ENCODE measurements around the gene ABAT. TPM values are rescaled to one million over a fixed set of nuclear protein-coding genes. Genes with fewer than 3 reads are reported as not detected.

The ABAT gene
- total RNA-seq, 2 experiments from 2014 or later, result 2.0 to 6.7 TPM

DNA sequence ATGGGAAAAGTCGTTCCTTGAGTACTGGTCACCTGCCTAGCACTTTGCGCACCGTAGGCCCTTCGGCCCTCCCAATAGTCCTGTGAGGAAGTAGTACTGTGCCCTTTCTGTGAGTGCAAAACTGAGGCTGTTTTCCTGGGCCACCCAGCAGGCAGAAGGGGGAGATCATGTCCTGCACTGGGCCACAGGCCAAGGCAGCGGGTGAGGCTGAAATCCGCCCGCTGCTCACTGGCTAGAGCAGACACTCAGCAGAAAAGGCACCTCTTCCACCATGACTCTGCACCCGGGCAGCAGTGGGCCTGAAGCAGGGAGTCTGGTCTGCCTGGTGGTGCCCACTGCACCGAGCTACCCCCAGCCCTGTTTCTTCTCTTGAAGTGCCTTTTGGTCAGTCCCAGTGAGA is 32.7 kb upstream of the ABAT start:
- intact Hi-C loops (cut with micrococcal nuclease; ENCODE audit: unreplicated experiment), result no loop called here
- POLR2A ChIA-PET, result no interaction called here
- H3K9me2 ChIP-seq (ENCODE audit: insufficient read depth, low read length), result no peaks in the 10 kb centered on the region
- H3K79me2 ChIP-seq (ENCODE audit: insufficient read depth, low read depth, low read length), result no peaks in the 10 kb centered on the region
- no peak overlapping the region for H3K4me2 ChIP-seq (ENCODE audit: low read length)
- H2AFZ ChIP-seq (ENCODE audit: low read length), result no peak overlapping the region
- CTCF ChIA-PET (ENCODE audit: unreplicated experiment), result no interaction called here
- H3K4me1 ChIP-seq (ENCODE audit: insufficient read depth, low read length, poor library complexity, severe bottlenecking), result no peaks in the 10 kb centered on the region
- H3K27ac ChIP-seq (ENCODE audit: low read depth, low read length, poor library complexity, severe bottlenecking), result no peak overlapping the region
- H4K20me1 ChIP-seq (ENCODE audit: insufficient read depth, low read length), result no peaks in the 10 kb centered on the region
- BruUV-seq (replicated peaks), result no TSS peak
- no peaks in the 10 kb centered on the region for H3K9me3 ChIP-seq (ENCODE audit: low read length)
- no peak for TF ChIP-seq EZH2phosphoT487 (IDR thresholded peaks at IDR 0.05; ENCODE audit: borderline replicate concordance, low read depth, low read length)
- TF ChIP-seq, protein P1, sequence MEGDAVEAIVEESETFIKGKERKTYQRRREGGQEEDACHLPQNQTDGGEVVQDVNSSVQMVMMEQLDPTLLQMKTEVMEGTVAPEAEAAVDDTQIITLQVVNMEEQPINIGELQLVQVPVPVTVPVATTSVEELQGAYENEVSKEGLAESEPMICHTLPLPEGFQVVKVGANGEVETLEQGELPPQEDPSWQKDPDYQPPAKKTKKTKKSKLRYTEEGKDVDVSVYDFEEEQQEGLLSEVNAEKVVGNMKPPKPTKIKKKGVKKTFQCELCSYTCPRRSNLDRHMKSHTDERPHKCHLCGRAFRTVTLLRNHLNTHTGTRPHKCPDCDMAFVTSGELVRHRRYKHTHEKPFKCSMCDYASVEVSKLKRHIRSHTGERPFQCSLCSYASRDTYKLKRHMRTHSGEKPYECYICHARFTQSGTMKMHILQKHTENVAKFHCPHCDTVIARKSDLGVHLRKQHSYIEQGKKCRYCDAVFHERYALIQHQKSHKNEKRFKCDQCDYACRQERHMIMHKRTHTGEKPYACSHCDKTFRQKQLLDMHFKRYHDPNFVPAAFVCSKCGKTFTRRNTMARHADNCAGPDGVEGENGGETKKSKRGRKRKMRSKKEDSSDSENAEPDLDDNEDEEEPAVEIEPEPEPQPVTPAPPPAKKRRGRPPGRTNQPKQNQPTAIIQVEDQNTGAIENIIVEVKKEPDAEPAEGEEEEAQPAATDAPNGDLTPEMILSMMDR (conservative IDR thresholded peaks at IDR 0.05; ENCODE audit: low read length), result no peak
- H3K36me3 ChIP-seq (ENCODE audit: insufficient read depth, low read length), result peaks cover 83% of the 10 kb centered on the region
- H3K4me3 ChIP-seq (ENCODE audit: low read depth, low read length, poor library complexity, severe bottlenecking), result no peak overlapping the region
- no peak for DNase-seq (ENCODE audit: low spot score)

- DNase-seq (ENCODE audit: low spot score), result no peak
- Histone ChIP-seq H3K27ac (ENCODE audit: low read depth, low read length, poor library complexity, severe bottlenecking) (no peak overlapping the region), H2AFZ (ENCODE audit: low read length) (no peak overlapping the region), H3K4me3 (ENCODE audit: low read depth, low read length, poor library complexity, severe bottlenecking) (no peak overlapping the region), H3K9me3 (ENCODE audit: low read length) (no peaks in the 10 kb centered on the region), H3K9me2 (ENCODE audit: insufficient read depth, low read length) (no peaks in the 10 kb centered on the region), H3K4me1 (ENCODE audit: insufficient read depth, low read length, poor library complexity, severe bottlenecking) (no peaks in the 10 kb centered on the region), H3K4me2 (ENCODE audit: low read length) (no peak overlapping the region), H4K20me1 (ENCODE audit: insufficient read depth, low read length) (no peaks in the 10 kb centered on the region), H3K36me3 (ENCODE audit: insufficient read depth, low read length) (peaks cover 83% of the 10 kb centered on the region), H3K79me2 (ENCODE audit: insufficient read depth, low read depth, low read length) (no peaks in the 10 kb centered on the region)
- TF ChIP-seq EZH2phosphoT487 (IDR thresholded peaks at IDR 0.05; ENCODE audit: borderline replicate concordance, low read depth, low read length), result no peak
- TF ChIP-seq, protein P1 (conservative IDR thresholded peaks at IDR 0.05; ENCODE audit: low read length), result no peak
- BruUV-seq (replicated peaks), result no TSS peak
- intact Hi-C loops (cut with micrococcal nuclease; ENCODE audit: unreplicated experiment), result no loop called here
- ChIA-PET CTCF (ENCODE audit: unreplicated experiment) (no interaction called here), POLR2A (no interaction called here)
Measured at GRCh38 chr16:8642146-8642545, 32.3 kb upstream of the ABAT start.

- Histone ChIP-seq H3K4me2 (ENCODE audit: low read length) (no peak overlapping the region), H3K9me2 (ENCODE audit: insufficient read depth, low read length) (no peaks in the 10 kb centered on the region), H3K4me3 (ENCODE audit: low read depth, low read length, poor library complexity, severe bottlenecking) (no peak overlapping the region), H3K4me1 (ENCODE audit: insufficient read depth, low read length, poor library complexity, severe bottlenecking) (no peaks in the 10 kb centered on the region), H2AFZ (ENCODE audit: low read length) (no peak overlapping the region), H3K79me2 (ENCODE audit: insufficient read depth, low read depth, low read length) (no peaks in the 10 kb centered on the region), H3K27ac (ENCODE audit: low read depth, low read length, poor library complexity, severe bottlenecking) (no peak overlapping the region), H3K36me3 (ENCODE audit: insufficient read depth, low read length) (peaks cover 77% of the 10 kb centered on the region), H3K9me3 (ENCODE audit: low read length) (no peaks in the 10 kb centered on the region), H4K20me1 (ENCODE audit: insufficient read depth, low read length) (no peaks in the 10 kb centered on the region)
- ChIA-PET POLR2A (interaction anchor here (0.5 kb wide), 1 partner anchor 16 kb away, joined by 3 read pairs; no protein-coding TSS in a partner anchor), CTCF (ENCODE audit: unreplicated experiment) (no interaction called here)
- intact Hi-C loops (cut with micrococcal nuclease; ENCODE audit: unreplicated experiment), result no loop called here
- no peak for DNase-seq (ENCODE audit: low spot score)
- TF ChIP-seq, protein P1 (conservative IDR thresholded peaks at IDR 0.05; ENCODE audit: low read length), result no peak
- TF ChIP-seq EZH2phosphoT487 (IDR thresholded peaks at IDR 0.05; ENCODE audit: borderline replicate concordance, low read depth, low read length), result no peak
- BruUV-seq (replicated peaks), result no TSS peak
Measured at GRCh38 chr16:8644211-8645140, 29.9 kb upstream of the ABAT start.

Data from OCI-LY7 (cell line).